22Rv1 (cell line): Measurements from ENCODE around the gene APOL2.
"Not testable (repeated sequence)": the region's sequence is repeated elsewhere in the genome, so short reads cannot be mapped to it uniquely, and the experiment has no call there.

Source experiments
- ZFX ChIP-seq: fragments of 450-650 bp; IDR thresholded peaks from 2 replicates; pipeline ENCODE4 v1.6.1; 2017; ENCODE audit warnings: antibody characterized with exemption, borderline replicate concordance
- TF ChIP-seq, protein P1 (sequence below): fragments of 450-650 bp; IDR thresholded peaks from 2 replicates; pipeline ENCODE4 v1.5.1; 2017; ENCODE audit warnings: mild to moderate bottlenecking

DNA sequence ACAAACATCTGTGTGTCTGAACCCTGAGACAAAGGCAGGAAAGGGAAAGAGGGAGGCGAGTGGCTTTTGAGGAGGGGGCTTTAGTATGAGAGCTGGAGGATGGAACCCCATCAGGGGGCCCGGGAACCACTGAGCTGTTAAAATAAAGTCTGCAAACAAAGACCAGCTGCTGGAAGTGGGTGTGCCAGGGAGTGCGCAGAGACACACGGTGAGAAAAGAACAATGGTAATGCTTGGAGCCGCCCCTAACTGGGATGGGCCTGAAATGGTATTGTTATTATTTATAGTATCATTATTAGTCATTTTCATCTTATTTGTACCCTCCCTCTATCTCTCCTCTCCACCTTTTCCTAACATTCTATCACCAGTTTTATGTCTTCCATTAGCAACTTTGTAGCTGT lies 16.2 kb upstream of the APOL2 start:
- TF ChIP-seq, protein P1, sequence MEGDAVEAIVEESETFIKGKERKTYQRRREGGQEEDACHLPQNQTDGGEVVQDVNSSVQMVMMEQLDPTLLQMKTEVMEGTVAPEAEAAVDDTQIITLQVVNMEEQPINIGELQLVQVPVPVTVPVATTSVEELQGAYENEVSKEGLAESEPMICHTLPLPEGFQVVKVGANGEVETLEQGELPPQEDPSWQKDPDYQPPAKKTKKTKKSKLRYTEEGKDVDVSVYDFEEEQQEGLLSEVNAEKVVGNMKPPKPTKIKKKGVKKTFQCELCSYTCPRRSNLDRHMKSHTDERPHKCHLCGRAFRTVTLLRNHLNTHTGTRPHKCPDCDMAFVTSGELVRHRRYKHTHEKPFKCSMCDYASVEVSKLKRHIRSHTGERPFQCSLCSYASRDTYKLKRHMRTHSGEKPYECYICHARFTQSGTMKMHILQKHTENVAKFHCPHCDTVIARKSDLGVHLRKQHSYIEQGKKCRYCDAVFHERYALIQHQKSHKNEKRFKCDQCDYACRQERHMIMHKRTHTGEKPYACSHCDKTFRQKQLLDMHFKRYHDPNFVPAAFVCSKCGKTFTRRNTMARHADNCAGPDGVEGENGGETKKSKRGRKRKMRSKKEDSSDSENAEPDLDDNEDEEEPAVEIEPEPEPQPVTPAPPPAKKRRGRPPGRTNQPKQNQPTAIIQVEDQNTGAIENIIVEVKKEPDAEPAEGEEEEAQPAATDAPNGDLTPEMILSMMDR = not testable (repeated sequence)
- not testable (repeated sequence) for TF ChIP-seq ZFX
